DMS153 (cell line): ENCODE data around the gene PIP5K1B.
"Not testable (repeated sequence)": the region's sequence is repeated elsewhere in the genome, so short reads cannot be mapped to it uniquely, and the experiment has no call there.

ENCODE experiments used
- DNase-seq: peaks from one replicate; lab custom pipeline; 2025; lab: John Stamatoyannopoulos, UW

The PIP5K1B gene

DNA sequence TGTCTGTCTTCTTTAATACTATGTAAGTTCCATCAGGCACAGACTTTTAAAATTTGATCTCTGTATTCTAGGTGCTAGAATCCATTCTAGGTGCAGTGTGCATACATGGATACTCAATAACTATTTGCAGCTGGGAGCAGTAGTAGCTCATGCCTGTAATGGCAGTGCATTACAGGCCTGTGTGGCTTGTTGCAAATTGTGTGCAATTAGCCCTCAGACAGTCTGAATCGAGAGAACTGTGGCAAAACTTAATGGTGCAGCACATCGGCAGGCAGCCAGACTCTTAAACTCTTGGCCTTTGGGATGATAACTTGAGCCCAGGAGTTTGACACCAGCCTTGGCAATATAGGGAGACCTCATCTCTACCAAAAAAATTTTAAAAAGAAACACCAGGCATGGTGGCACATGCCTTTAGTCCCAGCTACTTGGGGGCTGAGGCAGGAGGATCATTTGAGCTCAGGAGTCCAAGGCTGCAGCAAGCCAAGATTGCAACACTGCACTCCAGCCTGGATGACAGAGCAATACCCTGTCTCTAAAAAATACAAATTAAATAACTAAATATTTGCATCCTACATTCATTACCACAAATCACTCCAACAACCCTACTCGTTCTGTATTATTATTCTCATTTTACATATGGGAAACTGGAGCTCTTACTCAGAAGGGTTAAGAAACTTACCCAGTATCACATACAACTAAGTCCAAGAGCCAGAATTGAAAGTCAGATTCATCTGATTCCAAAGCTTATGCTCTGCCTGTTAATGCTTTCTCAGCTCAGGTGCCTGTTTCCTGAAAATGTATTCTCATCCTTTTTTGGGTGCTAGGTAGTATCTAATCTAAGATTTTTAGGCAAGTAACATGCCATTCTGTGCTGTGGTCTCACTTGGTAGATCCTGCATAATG, 278.7 kb downstream of the PIP5K1B start:
- no peak for DNase-seq

GRCh38 chr9:68986949-68987348, 281.9 kb downstream of the PIP5K1B start:
- not testable (repeated sequence) for DNase-seq

- DNase-seq, result no peak
Observed at GRCh38 chr9:68991457-68991856, 286.4 kb downstream of the PIP5K1B start.

- no peak for DNase-seq
Observed at GRCh38 chr9:68995776-68996175, 290.7 kb downstream of the PIP5K1B start.

DNA sequence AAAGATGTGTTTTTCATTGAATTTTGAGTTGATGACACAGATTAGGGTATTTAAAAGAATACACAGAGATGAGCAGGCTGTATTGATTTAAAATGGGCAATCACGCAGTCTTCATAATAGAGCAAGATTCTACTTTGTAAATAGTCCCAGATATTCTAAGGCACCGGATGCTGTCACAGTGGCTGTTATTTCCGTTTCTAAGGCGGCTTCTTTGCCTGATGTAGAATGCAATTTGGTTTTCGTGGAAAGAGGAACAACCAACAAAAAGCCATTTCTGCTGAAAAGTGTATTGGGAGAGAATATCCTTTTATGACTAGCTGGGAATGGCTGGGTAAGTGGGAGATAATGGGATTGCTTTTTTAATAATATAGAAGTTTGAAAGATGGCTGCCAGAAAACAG, 291.4 kb downstream of the PIP5K1B start:
- DNase-seq, result no peak

DNA sequence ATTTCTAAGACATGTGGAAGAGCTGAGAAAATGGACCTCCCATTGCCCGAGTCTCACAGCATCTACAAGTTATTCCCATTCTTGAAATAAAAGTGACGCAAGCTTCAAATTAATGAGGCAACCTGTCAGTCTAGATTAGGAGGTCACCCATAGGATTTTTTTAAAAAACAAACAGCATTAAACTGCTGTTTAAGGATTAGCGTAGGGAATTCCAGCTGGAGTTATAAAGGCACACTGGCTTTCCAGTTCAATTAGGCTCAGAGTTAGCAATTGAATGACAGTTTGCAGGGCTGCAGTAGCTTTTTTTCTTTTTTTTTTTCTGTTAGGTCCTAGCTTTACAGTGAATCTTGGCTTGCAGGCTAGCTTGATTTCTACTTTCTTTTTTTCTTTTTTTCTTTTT, 292.6 kb downstream of the PIP5K1B start:
- no peak for DNase-seq

- no peak for DNase-seq
Observed at GRCh38 chr9:68998385-68998784, 293.3 kb downstream of the PIP5K1B start.

GRCh38 chr9:68998812-68999211, 293.8 kb downstream of the PIP5K1B start:
- DNase-seq, result no peak

- DNase-seq, result peak; percentile 51
Observed at GRCh38 chr9:68999393-69000105, 294.5 kb downstream of the PIP5K1B start.

DNA sequence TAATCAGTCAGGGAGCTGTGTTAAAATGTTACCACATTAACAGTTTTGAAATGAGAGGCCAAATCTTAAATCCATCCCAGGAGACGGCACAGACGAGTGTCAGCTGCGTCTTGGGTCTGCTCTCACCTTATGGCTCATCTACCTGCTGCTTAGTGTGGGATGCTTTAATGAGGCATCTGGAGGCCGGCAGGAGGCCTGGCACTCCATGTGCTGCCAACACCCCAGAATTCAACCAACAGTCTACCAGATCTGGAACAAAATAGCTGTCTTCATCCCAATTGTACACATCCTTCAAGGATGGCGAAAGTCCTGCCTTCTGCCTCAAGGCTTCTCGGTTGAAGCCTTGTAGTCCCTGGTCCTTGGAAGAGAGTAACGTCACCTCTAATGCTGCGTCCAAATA, 296.9 kb downstream of the PIP5K1B start:
- no peak for DNase-seq

DNA sequence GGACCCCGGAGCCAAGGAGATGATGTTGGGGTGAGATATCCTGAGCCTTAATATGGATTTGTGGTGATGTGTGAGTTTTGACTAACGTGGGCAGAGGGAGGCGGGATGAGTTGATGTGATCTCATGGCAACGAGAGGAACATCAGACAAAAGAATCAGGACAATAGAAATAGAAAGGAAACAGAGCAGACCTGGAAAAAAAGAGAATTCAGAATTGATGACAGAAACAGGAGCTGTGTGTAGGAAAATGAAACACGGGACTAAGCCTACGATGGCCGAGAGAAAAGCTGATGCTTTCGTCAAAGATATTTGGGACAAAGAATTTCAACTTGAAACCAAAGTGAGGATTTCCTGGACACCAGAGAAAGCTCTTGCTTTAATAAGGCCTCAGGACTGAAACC, 298.0 kb downstream of the PIP5K1B start:
- no peak for DNase-seq

DNA sequence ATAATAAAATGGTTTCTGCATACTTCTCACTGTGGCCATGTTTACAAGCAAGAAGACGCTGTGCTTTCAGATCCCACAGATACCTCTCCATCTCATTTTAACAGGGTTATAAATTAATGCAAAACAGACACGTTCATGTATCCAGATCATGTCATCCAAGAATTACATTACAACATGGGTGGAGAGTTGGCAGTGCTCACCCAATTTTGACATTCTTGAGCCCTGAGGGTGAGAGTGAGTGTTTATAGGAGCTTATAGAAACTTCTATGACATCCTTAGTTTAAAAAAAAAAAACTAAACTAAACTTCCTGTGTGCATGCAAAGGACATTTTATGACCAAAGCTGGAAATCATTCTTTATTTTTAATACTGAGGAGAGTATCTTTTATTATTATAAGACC, 299.8 kb downstream of the PIP5K1B start:
- no peak for DNase-seq

- DNase-seq, result no peak
Observed at GRCh38 chr9:69009708-69010107, 304.7 kb downstream of the PIP5K1B start.

- no peak for DNase-seq
Observed at GRCh38 chr9:69012696-69013381, 307.8 kb downstream of the PIP5K1B start.

GRCh38 chr9:69013382-69013727, 308.3 kb downstream of the PIP5K1B start:
- no peak for DNase-seq

- no peak for DNase-seq
Observed at GRCh38 chr9:69014013-69014412, 309.0 kb downstream of the PIP5K1B start, which contains the start of gene PRKACG. Gene PRKACG (minus strand): TSS chr9:69014113. CDS start chr9:69014092, 21 bp downstream.

- no peak for DNase-seq
Observed at GRCh38 chr9:69016191-69017096, 311.4 kb downstream of the PIP5K1B start.

DNA sequence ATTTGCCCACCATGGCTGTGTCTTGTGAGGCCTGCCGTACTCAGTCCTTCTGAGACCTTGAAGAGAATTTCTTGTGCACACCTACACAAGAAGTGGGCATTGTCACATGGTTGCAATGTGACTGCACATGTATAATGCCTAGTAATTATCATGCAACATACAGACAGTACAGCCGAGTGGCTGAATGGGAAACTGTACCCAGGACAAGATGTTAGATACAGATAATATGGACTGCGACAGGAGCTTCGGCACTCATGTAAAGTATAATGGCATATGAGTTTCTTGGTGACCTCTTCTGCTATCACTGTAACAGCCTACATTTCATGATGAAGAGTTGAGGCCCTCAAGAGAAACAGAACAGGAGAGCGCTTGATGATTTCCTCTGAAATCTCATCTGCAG, 313.7 kb downstream of the PIP5K1B start:
- DNase-seq, result peak; percentile 14

GRCh38 chr9:69019808-69020207, 314.8 kb downstream of the PIP5K1B start:
- DNase-seq, result peak; percentile 35

DNA sequence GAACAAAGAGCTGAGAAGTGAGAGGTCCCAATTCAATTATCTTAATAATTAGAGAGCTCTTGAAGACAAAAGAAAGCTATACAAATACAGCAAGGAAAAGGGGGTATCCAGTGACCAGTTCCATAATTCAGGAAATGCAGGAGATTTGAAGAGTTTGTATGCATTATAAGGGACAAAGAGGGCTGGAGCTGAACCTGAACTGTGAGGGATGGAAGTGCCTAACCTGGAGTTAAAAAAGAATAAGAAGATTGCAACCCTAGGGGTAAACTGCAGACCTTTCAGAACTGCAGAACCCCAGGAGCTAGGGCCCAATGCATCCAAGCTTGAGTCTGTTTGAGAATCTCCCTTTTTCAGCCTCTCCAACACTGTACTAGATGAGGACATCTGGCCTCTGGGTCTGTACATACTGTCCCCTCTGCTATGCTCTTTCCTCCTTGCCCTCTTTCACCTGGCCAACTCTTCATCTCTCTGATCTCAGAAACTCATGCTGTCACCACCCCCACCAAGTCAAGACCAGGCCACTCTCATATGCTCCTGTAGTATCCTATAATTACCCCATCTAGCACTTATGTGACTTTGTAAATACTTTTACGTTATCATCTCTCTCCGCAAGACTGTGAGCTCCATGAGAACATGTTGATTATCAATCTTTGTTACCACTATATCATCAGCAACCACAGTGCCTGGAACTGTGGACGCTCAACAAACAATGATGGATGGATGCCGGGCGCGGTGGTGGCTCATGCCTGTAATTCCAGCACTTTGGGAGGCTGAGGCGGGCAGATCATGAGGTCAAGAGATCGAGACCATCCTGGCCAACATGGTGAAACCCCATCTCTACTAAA, 315.5 kb downstream of the PIP5K1B start:
- no peak for DNase-seq

DNA sequence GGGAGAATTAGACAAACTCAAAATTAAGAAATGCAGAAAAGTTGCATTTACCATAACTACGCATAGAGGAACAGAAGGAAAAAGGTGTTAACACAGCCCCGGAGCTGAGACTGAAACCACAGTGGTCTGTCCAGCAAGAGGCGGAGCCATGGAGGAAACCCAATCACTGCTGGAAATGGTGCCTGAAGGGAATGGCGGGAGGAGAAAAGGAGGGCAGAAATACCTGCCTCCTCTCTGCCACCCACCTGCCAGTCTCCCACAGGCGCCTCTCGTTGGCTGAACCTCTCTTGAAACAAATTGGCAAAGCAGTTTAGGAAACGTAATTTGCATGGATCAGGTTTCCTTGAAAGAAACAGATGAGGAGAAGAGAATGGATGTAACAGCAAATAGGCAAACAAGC, 318.6 kb downstream of the PIP5K1B start:
- DNase-seq, result peak; percentile 18
